Heart left ventricle (tissue), 16 donors: ENCODE results near the gene WDR88. TPM values are rescaled to one million over a fixed set of nuclear protein-coding genes. Genes with fewer than 3 reads are reported as not detected.

Source experiments
- ATAC-seq, 4 donors: fragments of 200-7000 bp; cut with Tn5 transposase; one replicate each; pipeline ENCODE4 v1.9.1; 2020 to 2022; ENCODE audit warnings: moderate library complexity in 4 of 4, mild to moderate bottlenecking in 3 of 4, moderate number of reproducible peaks in 1 of 4
- DNase-seq, 5 donors: peaks; one replicate each; pipeline ENCODE4 v3.0.0-alpha.2; 2020
- H3K27ac ChIP-seq, 12 donors: fragments of 200-600 bp; sonication (generic) in 4 of 12; one replicate each; pipeline versions ENCODE4 v1.5.0 to v1.8.0; 2016 to 2022; ENCODE audit warnings: mild to moderate bottlenecking in 2 of 12
- H3K27me3 ChIP-seq, 9 donors: fragments of 200-600 bp; sonication (generic) in 2 of 9; one replicate each; pipeline versions ENCODE4 v1.5.1 to v1.8.0; 2016 to 2022; ENCODE audit warnings: mild to moderate bottlenecking in 3 of 9
- H3K36me3 ChIP-seq, 9 donors: fragments of 200-600 bp; sonication (generic) in 2 of 9; one replicate each; pipeline versions ENCODE4 v1.5.0 to v1.8.0; 2018 to 2022; ENCODE audit warnings: mild to moderate bottlenecking in 2 of 9
- H3K4me1 ChIP-seq, 12 donors: fragments of 200-600 bp; sonication (generic) in 4 of 12; one replicate each; pipeline versions ENCODE4 v1.5.0 to v1.8.0; 2016 to 2022; ENCODE audit warnings: mild to moderate bottlenecking in 3 of 12
- H3K4me3 ChIP-seq, 12 donors: fragments of 200-600 bp; sonication (generic) in 4 of 12; one replicate each; pipeline versions ENCODE4 v1.5.0 to v1.8.0; 2017 to 2022; ENCODE audit warnings: mild to moderate bottlenecking in 9 of 12, moderate library complexity in 4 of 12
- H3K9me3 ChIP-seq, 12 donors: fragments of 200-600 bp; sonication (generic) in 4 of 12; one replicate each; pipeline versions ENCODE4 v1.5.0 to v1.8.0; 2016 to 2022; ENCODE audit warnings: mild to moderate bottlenecking in 1 of 12
- CTCF ChIP-seq, 12 donors: fragments of 200-600 bp; sonication (generic) in 4 of 12; IDR thresholded peaks; one replicate each; pipeline versions ENCODE4 v1.5.0 to v1.8.0; 2018 to 2022; ENCODE audit warnings: antibody characterized with exemption in 12 of 12, mild to moderate bottlenecking in 5 of 12
- POLR2A ChIP-seq, 2 donors: fragments of 450-650 bp; IDR thresholded peaks; one replicate each; pipeline ENCODE4 v1.6.1; 2017; ENCODE audit warnings: antibody characterized with exemption in 2 of 2, mild to moderate bottlenecking in 2 of 2, moderate library complexity in 2 of 2
- WGBS, 4 donors: extraction: QIAGEN DNeasy Blood & Tissue Kit in 2 of 4; methylation state at CpG; one replicate each; pipeline versions ENCODE4 v1.1.5 to v1.1.7; 2013 to 2018; 5-methylcytosine and 5-hydroxymethylcytosine counted together
- intact Hi-C, 10 donors: fragments of 100-400 bp; cut with DNase I; formaldehyde crosslinking; loops; one replicate each; pipeline versions ENCODE4 v1.11.1 to v1.14.2; 2022
- polyA plus RNA-seq, 2 donors: library from polyadenylated mRNA; stranded (reverse); fragments of 200-250 nt; gene quantifications; one replicate each; pipeline ENCODE4 v1.2.3, GENCODE V29; 2013
- total RNA-seq, 9 donors: library from RNA; depleted of rRNA in 2 of 9; stranded (reverse); fragments of >200 nt in 2 of 9; fragmentation: NEBNext Ultra II Directional in 3 of 9; extraction: Animal tissue kit (Norgen Biotek cat#: 25700) in 3 of 9; gene quantifications; one replicate each; pipeline versions ENCODE4 v1.1.0 to v1.2.4, GENCODE V29; 2016 to 2023
- donor health status: ischemic (EF 13 %, LVEDD 7.1; RV severe dilation, severe dysfunction).
- donor health status: healthy with polysubstance abuse.
- donor health status: DM: no; HTN: yes; CAD: no.
- donor health status: DM: no; HTN: no; CAD: no.
- donor health status: ischemic (EF 25% LVEDD 6.9; RV normal size, moderate dysfunction).
- donor health status: ischemic (EF 25% LVEDD 5.7; RV mildly dilated, moderate dysfunction).
- donor health status: healthy.
- donor health status: DM: yes; HTN: yes; CAD: no.
- donor health status: ischemic (EF 35%, LVEDD 5.7; RV mildly dilated, moderate dysfunction).
- donor health status: nonischemic (EF 11% LVEDD 7.7; RV severe dilation, severe dysfunction).
- donor health status: DM: yes; HTN: yes; CAD: no.
- donor health status: PGD.
- donor health status: ischemic (EF 29% LVEDD 5.4; RV normal size, mild dysfunction).
- donor health status: nonischemic (EF 23%, LVEDD 6.1; RV moderate dilation, normal function).

WDR88 gene
- total and polyA plus RNA-seq, 11 donors = 0.16 TPM; not detected in 10

- 59 to 70% (median 61%) methylated on average over 12 of the region's 12 CpGs for WGBS, 4 donors
Observed at GRCh38 chr19:33216198-33216830, 84.4 kb downstream of the WDR88 start.

GRCh38 chr19:33217881-33218280 lies 86.0 kb downstream of the WDR88 start:
- WGBS, 4 donors = 70 to 81% (median 78%) methylated on average over 4 to 8 of the region's 8 CpGs

More at GRCh38 chr19:33216198-33216830, 84.4 kb downstream of the WDR88 start:
- H3K4me1 ChIP-seq = no peaks in the 10 kb centered on the region
- no peak for TF ChIP-seq CTCF (IDR thresholded peaks at IDR 0.05)
- no peaks in the 10 kb centered on the region for H3K9me3 ChIP-seq
- ATAC-seq = no peak
- peaks cover 0 to 23% (median 3%) of the 10 kb centered on the region in 9 donors for H3K27me3 ChIP-seq
- intact Hi-C loops = no loop called here
- H3K36me3 ChIP-seq = no peaks in the 10 kb centered on the region
- H3K4me3 ChIP-seq = no peak overlapping the region
- DNase-seq = no peak
- no peak overlapping the region for H3K27ac ChIP-seq

GRCh38 chr19:33219261-33219815 lies 87.4 kb downstream of the WDR88 start:
- Histone ChIP-seq H3K27me3 (peaks cover 5 to 52% (median 18%) of the 10 kb centered on the region in 9 donors), H3K27ac (no peak overlapping the region), H3K4me3 (no peak overlapping the region), H3K4me1 (no peaks in the 10 kb centered on the region), H3K36me3 (no peaks in the 10 kb centered on the region), H3K9me3 (no peaks in the 10 kb centered on the region)
- ATAC-seq = no peak
- intact Hi-C loops = no loop called here
- 52 to 64% (median 59%) methylated on average over 4 to 12 of the region's 12 CpGs for WGBS, 4 donors
- no peak for DNase-seq
- no peak for TF ChIP-seq CTCF (IDR thresholded peaks at IDR 0.05)

More at GRCh38 chr19:33217881-33218280, 86.0 kb downstream of the WDR88 start:
- H3K4me3 ChIP-seq = no peak overlapping the region
- DNase-seq = no peak
- TF ChIP-seq CTCF (IDR thresholded peaks at IDR 0.05) (no peak), POLR2A (IDR thresholded peaks at IDR 0.05) (no peak)
- H3K4me1 ChIP-seq = no peaks in the 10 kb centered on the region
- no peak overlapping the region for H3K27ac ChIP-seq
- no peaks in the 10 kb centered on the region for H3K36me3 ChIP-seq
- no peak for ATAC-seq
- H3K9me3 ChIP-seq = no peaks in the 10 kb centered on the region
- intact Hi-C loops = no loop called here
- H3K27me3 ChIP-seq = peaks cover 0 to 39% (median 12%) of the 10 kb centered on the region in 9 donors

- intact Hi-C loops = no loop called here
- TF ChIP-seq POLR2A (IDR thresholded peaks at IDR 0.05) (no peak), CTCF (IDR thresholded peaks at IDR 0.05) (no peak)
- 83 to 87% (median 85%) methylated on average over 10 to 18 of the region's 18 CpGs for WGBS, 4 donors
- Histone ChIP-seq H3K4me3 (no peak overlapping the region), H3K4me1 (peaks cover 0 to 2% (median 0%) of the 10 kb centered on the region in 12 donors), H3K27ac (no peak overlapping the region), H3K36me3 (no peaks in the 10 kb centered on the region), H3K9me3 (no peaks in the 10 kb centered on the region), H3K27me3 (peaks cover 13 to 59% (median 26%) of the 10 kb centered on the region in 9 donors)
- DNase-seq (no peak), ATAC-seq (no peak)
Observed at GRCh38 chr19:33220115-33220514, 88.2 kb downstream of the WDR88 start.
